Colon (tissue), 2 donors: ENCODE data around the gene PWP2.
"Not testable (repeated sequence)": the region's sequence is repeated elsewhere in the genome, so short reads cannot be mapped to it uniquely, and the experiment has no call there.

ENCODE experiments used
- FAIRE-seq: peaks from 2 replicates; lab custom pipeline; 2012; peaks lifted over from hg19 to GRCh38; lab: Jason Lieb, UNC
- donor health status: control.
- donor health status: control.

Gene PWP2

GRCh38 chr21:44138039-44138438, 30.8 kb downstream of the PWP2 start:
- FAIRE-seq = peak; percentile 41

GRCh38 chr21:44139787-44140551, 32.8 kb downstream of the PWP2 start:
- not testable (repeated sequence) for FAIRE-seq

- FAIRE-seq = not testable (repeated sequence)
These were observed 33.3 kb downstream of the PWP2 start for GRCh38 chr21:44140552-44140932.

- not testable (repeated sequence) for FAIRE-seq
These were observed 35.3 kb downstream of the PWP2 start for GRCh38 chr21:44142470-44142869.

GRCh38 chr21:44143380-44143779, 36.2 kb downstream of the PWP2 start:
- not testable (repeated sequence) for FAIRE-seq

- FAIRE-seq = not testable (repeated sequence)
These were observed 36.8 kb downstream of the PWP2 start for GRCh38 chr21:44143996-44144395.

GRCh38 chr21:44144784-44145602, 37.8 kb downstream of the PWP2 start:
- FAIRE-seq = not testable (repeated sequence)

GRCh38 chr21:44145616-44146015, 38.4 kb downstream of the PWP2 start:
- not testable (repeated sequence) for FAIRE-seq

GRCh38 chr21:44147108-44147507, 39.9 kb downstream of the PWP2 start:
- FAIRE-seq = not testable (repeated sequence)

- FAIRE-seq = not testable (repeated sequence)
These were observed 43.1 kb downstream of the PWP2 start for GRCh38 chr21:44150255-44150654.

GRCh38 chr21:44153214-44153888, 46.2 kb downstream of the PWP2 start:
- FAIRE-seq = not testable (repeated sequence)

- FAIRE-seq = not testable (repeated sequence)
These were observed 46.7 kb downstream of the PWP2 start for GRCh38 chr21:44153889-44154228.

GRCh38 chr21:44154816-44155230, 47.6 kb downstream of the PWP2 start:
- FAIRE-seq = not testable (repeated sequence)

GRCh38 chr21:44155231-44155993, 48.2 kb downstream of the PWP2 start:
- not testable (repeated sequence) for FAIRE-seq

GRCh38 chr21:44155994-44156380, 48.8 kb downstream of the PWP2 start:
- FAIRE-seq = not testable (repeated sequence)

- FAIRE-seq = not testable (repeated sequence)
These were observed 50.4 kb downstream of the PWP2 start for GRCh38 chr21:44157439-44158081.

- FAIRE-seq = not testable (repeated sequence)
These were observed 50.9 kb downstream of the PWP2 start for GRCh38 chr21:44158082-44158468.

- not testable (repeated sequence) for FAIRE-seq
These were observed 52.4 kb downstream of the PWP2 start for GRCh38 chr21:44159349-44160297.

- not testable (repeated sequence) for FAIRE-seq
These were observed 53.1 kb downstream of the PWP2 start for GRCh38 chr21:44160298-44160672.

GRCh38 chr21:44160821-44161220, 53.6 kb downstream of the PWP2 start:
- not testable (repeated sequence) for FAIRE-seq
